Mucosa of descending colon (tissue), 3 donors: Measurements from ENCODE around the gene C19orf85. TPM values are rescaled to one million over a fixed set of nuclear protein-coding genes. Genes with fewer than 3 reads are reported as not detected.
A peak's percentile ranks its signal among the peaks of the same experiment; 100 is the strongest.

Source experiments
- ATAC-seq: fragments of 200-7000 bp; cut with Tn5 transposase; one replicate; pipeline ENCODE4 v1.9.1; 2020; ENCODE audit warnings: mild to moderate bottlenecking, moderate library complexity
- DNase-seq, 3 donors: peaks; one replicate each; pipeline ENCODE4 v3.0.0-alpha.2; 2020
- H3K36me3 ChIP-seq: fragments of 200-600 bp; one replicate; pipeline ENCODE4 v1.8.0; 2021; ENCODE audit warnings: low read depth, mild to moderate bottlenecking
- H3K4me1 ChIP-seq: fragments of 200-600 bp; one replicate; pipeline ENCODE4 v1.8.0; 2021; ENCODE audit warnings: low read depth, mild to moderate bottlenecking
- H3K4me3 ChIP-seq: fragments of 200-600 bp; one replicate; pipeline ENCODE4 v1.8.0; 2021; ENCODE audit warnings: mild to moderate bottlenecking
- H3K9me3 ChIP-seq: fragments of 200-600 bp; one replicate; pipeline ENCODE4 v1.8.0; 2021; ENCODE audit warnings: mild to moderate bottlenecking
- CTCF ChIP-seq: fragments of 200-600 bp; IDR thresholded peaks from one replicate; pipeline ENCODE4 v1.8.0; 2022; ENCODE audit warnings: antibody characterized with exemption, mild to moderate bottlenecking
- intact Hi-C, 2 donors: fragments of 100-400 bp; cut with DNase I in 1 of 2; cut with micrococcal nuclease in 1 of 2; formaldehyde crosslinking; loops; one replicate each; pipeline versions ENCODE4 v1.11.0 to v1.11.1; 2022; cut with DNase I, micrococcal nuclease
- total RNA-seq, 3 donors: library from RNA; stranded (reverse); fragmentation: NEBNext Ultra II Directional in 2 of 3; extraction: Animal tissue kit (Norgen Biotek cat#: 25700) in 2 of 3; gene quantifications; one replicate each; pipeline versions ENCODE4 v1.2.1 to v1.2.4, GENCODE V29; 2021 to 2023
- donor health status: DM: no; HTN: no; CAD: no; lungs with moderate emphysema.
- donor health status: DM: no; HTN: no; CAD: no.
- donor health status: DM: no; HTN: yes; CAD: no.

The C19orf85 gene
- total RNA-seq, 3 donors from 2014 or later: not detected

GRCh38 chr19:55484593-55485438 is 20.3 kb upstream of the C19orf85 start, which contains the start of gene NAT14:
TSS of gene NAT14 (plus strand) at chr19:55485188. CDS start at chr19:55485709, 521 bp downstream.
- Histone ChIP-seq H3K4me3 (no peak within 1 kb of the TSS), H3K9me3 (no peaks in the 10 kb centered on the region), H3K36me3 (no peaks in the 10 kb centered on the region), H3K4me1 (peaks cover 14% of the 10 kb centered on the region)
- ATAC-seq (peak; percentile 51), DNase-seq (peak; percentile 33 to 70 (median 61))
- no peak for TF ChIP-seq CTCF
- intact Hi-C loops: no loop called here

GRCh38 chr19:55483706-55484592 is 19.4 kb upstream of the C19orf85 start:
- intact Hi-C loops: no loop called here
- H3K4me3 ChIP-seq: no peak overlapping the region
- DNase-seq: peak in 1 of 3 donors; percentile 61
- peaks cover 14% of the 10 kb centered on the region for H3K4me1 ChIP-seq
- no peaks in the 10 kb centered on the region for H3K9me3 ChIP-seq
- no peak for TF ChIP-seq CTCF
- no peak for ATAC-seq
- no peaks in the 10 kb centered on the region for H3K36me3 ChIP-seq

- DNase-seq: peak in 1 of 3 donors; percentile 45
- TF ChIP-seq CTCF: no peak
- ATAC-seq: no peak
Observed at GRCh38 chr19:55482967-55483705, 18.6 kb upstream of the C19orf85 start.

GRCh38 chr19:55482156-55482961 is 17.8 kb upstream of the C19orf85 start:
- no peak for TF ChIP-seq CTCF
- intact Hi-C loops: no loop called here
- Histone ChIP-seq H3K36me3 (no peaks in the 10 kb centered on the region), H3K4me3 (no peak overlapping the region), H3K4me1 (peaks cover 20% of the 10 kb centered on the region), H3K9me3 (no peaks in the 10 kb centered on the region)
- ATAC-seq (no peak), DNase-seq (peak in 1 of 3 donors; percentile 41)

More at GRCh38 chr19:55482967-55483705, 18.6 kb upstream of the C19orf85 start:
- Histone ChIP-seq H3K4me3 (no peak overlapping the region), H3K9me3 (no peaks in the 10 kb centered on the region), H3K4me1 (peaks cover 14% of the 10 kb centered on the region), H3K36me3 (no peaks in the 10 kb centered on the region)
- intact Hi-C loops: no loop called here
